Stimulated activated CD4-positive, alpha-beta T cell treated with anti-CD3 and anti-CD28 coated beads, Interleukin-12 subunit alpha, Interleukin-12 subunit beta, amount 100 ng/mL, for 4 hours (primary cell): ENCODE results near the gene MED13.
"Not testable (repeated sequence)": the region's sequence is repeated elsewhere in the genome, so short reads cannot be mapped to it uniquely, and the experiment has no call there.

Experiments
- DNase-seq: peaks from one replicate; pipeline ENCODE4 v3.0.0-alpha.2; 2020

MED13 gene

GRCh38 chr17:62085511-62086408 is 20.7 kb upstream of the MED13 start:
- no peak for DNase-seq

GRCh38 chr17:62084585-62084984 is 19.5 kb upstream of the MED13 start:
- no peak for DNase-seq

GRCh38 chr17:62083651-62084050 is 18.6 kb upstream of the MED13 start:
- DNase-seq: no peak

GRCh38 chr17:62080647-62081046 is 15.6 kb upstream of the MED13 start:
- no peak for DNase-seq

- DNase-seq: no peak
These were observed 12.9 kb upstream of the MED13 start for GRCh38 chr17:62078009-62078408.

GRCh38 chr17:62076864-62077788 is 12.0 kb upstream of the MED13 start:
- no peak for DNase-seq

- no peak for DNase-seq
These were observed 10.3 kb upstream of the MED13 start for GRCh38 chr17:62075308-62075815.

GRCh38 chr17:62073993-62074392 is 8.9 kb upstream of the MED13 start:
- no peak for DNase-seq

- DNase-seq: not testable (repeated sequence)
These were observed 7.8 kb upstream of the MED13 start for GRCh38 chr17:62072855-62073254.

GRCh38 chr17:62070900-62071299 is 5.8 kb upstream of the MED13 start:
- DNase-seq: no peak

- no peak for DNase-seq
These were observed 2.4 kb upstream of the MED13 start for GRCh38 chr17:62067165-62068145.

GRCh38 chr17:62065611-62066468 is 762 bp upstream of the MED13 start:
- DNase-seq: peak; percentile 96

- no peak for DNase-seq
These were observed 868 bp downstream of the MED13 start for GRCh38 chr17:62064029-62064790.

GRCh38 chr17:62062944-62063343 is 2.1 kb downstream of the MED13 start:
- DNase-seq: no peak

GRCh38 chr17:62062302-62062701 is 2.8 kb downstream of the MED13 start:
- DNase-seq: no peak

- DNase-seq: no peak
These were observed 5.7 kb downstream of the MED13 start for GRCh38 chr17:62059414-62059813.

GRCh38 chr17:62058611-62059010 is 6.5 kb downstream of the MED13 start:
- DNase-seq: no peak

- no peak for DNase-seq
These were observed 7.4 kb downstream of the MED13 start for GRCh38 chr17:62057696-62058095.

GRCh38 chr17:62052765-62053338 is 12.2 kb downstream of the MED13 start:
- no peak for DNase-seq

- no peak for DNase-seq
These were observed 14.0 kb downstream of the MED13 start for GRCh38 chr17:62051053-62051452.
